Left lung (tissue), 10 donors: ENCODE data around the gene CCDC187. TPM values are rescaled to one million over a fixed set of nuclear protein-coding genes. Genes with fewer than 3 reads are reported as not detected.

Experiments
- ATAC-seq: fragments of 200-7000 bp; cut with Tn5 transposase; one replicate; pipeline ENCODE4 v1.9.1; 2020; ENCODE audit warnings: moderate library complexity
- DNase-seq, 4 donors: peaks; one replicate each; pipeline ENCODE4 v3.0.0-alpha.2; 2013 to 2020
- H3K27ac ChIP-seq, 2 donors: fragments of 200-600 bp; sonication (generic) in 1 of 2; one replicate each; pipeline versions ENCODE4 v1.5.0 to v1.8.0; 2020 to 2021
- H3K27me3 ChIP-seq, 2 donors: fragments of 200-600 bp; sonication (generic) in 1 of 2; one replicate each; pipeline versions ENCODE4 v1.5.0 to v1.8.0; 2020 to 2021
- H3K36me3 ChIP-seq, 2 donors: fragments of 200-600 bp; sonication (generic) in 1 of 2; one replicate each; pipeline versions ENCODE4 v1.5.0 to v1.8.0; 2020 to 2021
- H3K4me1 ChIP-seq, 2 donors: fragments of 200-600 bp; one replicate each; pipeline ENCODE4 v1.8.0; 2021
- H3K4me3 ChIP-seq, 2 donors: fragments of 200-600 bp; sonication (generic) in 1 of 2; one replicate each; pipeline versions ENCODE4 v1.5.0 to v1.8.0; 2020 to 2021; ENCODE audit warnings: mild to moderate bottlenecking in 1 of 2
- H3K9me3 ChIP-seq, 2 donors: fragments of 200-600 bp; sonication (generic) in 1 of 2; one replicate each; pipeline versions ENCODE4 v1.5.0 to v1.8.0; 2020 to 2021
- intact Hi-C, 2 donors: fragments of 100-400 bp; cut with DNase I; formaldehyde crosslinking; loops; one replicate each; pipeline versions ENCODE4 v1.11.2 to v1.14.2; 2022
- polyA plus RNA-seq, 6 donors: library from polyadenylated mRNA; unstranded; fragments of 120-200 nt; gene quantifications; one replicate each; pipeline ENCODE4 v1.2.1, GENCODE V29; 2013; ENCODE audit not compliant: insufficient read length in 6 of 6
- total RNA-seq, 2 donors: library from RNA; stranded (reverse); fragmentation: NEBNext Ultra II Directional; extraction: Animal tissue kit (Norgen Biotek cat#: 25700); gene quantifications; one replicate each; pipeline ENCODE4 v1.2.1, GENCODE V29; 2021
- TF ChIP-seq, protein P1 (sequence below), 2 donors: fragments of 200-600 bp; sonication (generic) in 1 of 2; IDR thresholded peaks; one replicate each; pipeline versions ENCODE4 v1.5.0 to v1.8.0; 2021; ENCODE audit warnings: antibody characterized with exemption in 2 of 2
- donor health status: DM: no; HTN: yes; CAD: no.
- donor health status: DM: no; HTN: no; CAD: no.

The CCDC187 gene
- total and polyA plus RNA-seq, 8 donors, result 0.47 to 3.0 (median 1.9) TPM

DNA sequence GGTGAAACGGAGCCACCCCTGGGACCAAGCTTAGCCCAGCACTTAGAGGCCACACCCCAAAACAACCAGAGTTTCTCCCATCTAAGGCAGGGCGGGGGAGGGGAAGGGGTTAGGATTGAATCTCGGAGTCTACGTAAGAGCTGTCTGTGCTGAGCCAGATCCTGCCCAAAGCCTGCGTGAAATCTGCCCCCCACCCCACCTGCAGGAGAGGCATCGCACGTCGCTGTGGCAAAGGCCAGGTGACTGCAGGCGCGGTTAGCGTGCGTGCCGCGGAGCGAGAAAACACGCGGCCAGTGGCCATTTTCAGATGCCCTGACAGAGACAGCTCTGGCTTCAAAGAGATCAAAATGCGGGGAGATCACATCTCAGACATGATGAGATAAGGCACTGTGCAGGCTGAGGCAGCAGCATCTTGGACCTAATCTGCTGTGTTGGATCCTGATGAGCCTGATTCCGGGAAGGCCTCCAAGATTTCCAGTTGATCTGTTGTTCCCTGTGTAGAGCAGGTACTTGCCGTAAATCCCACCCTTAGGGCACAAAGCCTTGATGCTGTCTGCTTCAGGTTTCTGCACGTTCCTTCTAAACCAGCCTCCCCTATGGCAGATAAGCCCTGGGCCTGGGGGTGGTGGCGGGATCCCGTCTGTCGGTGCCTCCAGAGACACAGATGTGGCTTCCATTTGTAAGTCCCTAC lies 55.8 kb downstream of the CCDC187 start:
- Histone ChIP-seq H3K4me3 (no peak overlapping the region), H3K36me3 (no peaks in the 10 kb centered on the region), H3K4me1 (peaks cover 9 to 14% of the 10 kb centered on the region in 2 donors), H3K27me3 (peaks cover 0 to 10% of the 10 kb centered on the region in 2 donors), H3K9me3 (no peaks in the 10 kb centered on the region), H3K27ac (no peak overlapping the region)
- intact Hi-C loops, result no loop called here
- ATAC-seq (no peak), DNase-seq (peak in 1 of 4 donors; percentile 69)
- TF ChIP-seq, protein P1, sequence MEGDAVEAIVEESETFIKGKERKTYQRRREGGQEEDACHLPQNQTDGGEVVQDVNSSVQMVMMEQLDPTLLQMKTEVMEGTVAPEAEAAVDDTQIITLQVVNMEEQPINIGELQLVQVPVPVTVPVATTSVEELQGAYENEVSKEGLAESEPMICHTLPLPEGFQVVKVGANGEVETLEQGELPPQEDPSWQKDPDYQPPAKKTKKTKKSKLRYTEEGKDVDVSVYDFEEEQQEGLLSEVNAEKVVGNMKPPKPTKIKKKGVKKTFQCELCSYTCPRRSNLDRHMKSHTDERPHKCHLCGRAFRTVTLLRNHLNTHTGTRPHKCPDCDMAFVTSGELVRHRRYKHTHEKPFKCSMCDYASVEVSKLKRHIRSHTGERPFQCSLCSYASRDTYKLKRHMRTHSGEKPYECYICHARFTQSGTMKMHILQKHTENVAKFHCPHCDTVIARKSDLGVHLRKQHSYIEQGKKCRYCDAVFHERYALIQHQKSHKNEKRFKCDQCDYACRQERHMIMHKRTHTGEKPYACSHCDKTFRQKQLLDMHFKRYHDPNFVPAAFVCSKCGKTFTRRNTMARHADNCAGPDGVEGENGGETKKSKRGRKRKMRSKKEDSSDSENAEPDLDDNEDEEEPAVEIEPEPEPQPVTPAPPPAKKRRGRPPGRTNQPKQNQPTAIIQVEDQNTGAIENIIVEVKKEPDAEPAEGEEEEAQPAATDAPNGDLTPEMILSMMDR (IDR thresholded peaks at IDR 0.05), result no peak

DNA sequence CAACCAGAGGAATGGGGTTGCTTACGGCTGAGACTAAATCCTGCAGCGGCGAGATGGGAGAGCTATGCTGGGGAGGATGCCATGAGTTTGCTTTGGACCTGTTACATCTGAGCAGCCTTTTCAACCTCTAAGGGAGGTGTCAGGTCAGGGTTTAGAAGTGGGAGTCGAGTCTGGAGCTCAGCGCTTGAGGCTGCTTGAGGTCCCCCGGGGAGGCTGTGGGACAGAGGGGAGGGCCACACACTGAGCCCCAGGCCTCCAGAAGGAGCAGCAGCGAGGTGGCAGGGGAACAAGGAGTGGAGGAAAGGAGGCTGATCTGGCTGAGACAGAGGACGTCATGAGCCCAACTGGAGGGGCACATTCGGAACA lies 56.4 kb downstream of the CCDC187 start:
- Histone ChIP-seq H3K4me3 (no peak overlapping the region), H3K9me3 (no peaks in the 10 kb centered on the region), H3K36me3 (no peaks in the 10 kb centered on the region), H3K4me1 (peaks cover 9 to 14% of the 10 kb centered on the region in 2 donors), H3K27me3 (peaks cover 0 to 4% of the 10 kb centered on the region in 2 donors), H3K27ac (no peak overlapping the region)
- TF ChIP-seq, protein P1 (IDR thresholded peaks at IDR 0.05), result no peak
- ATAC-seq (no peak), DNase-seq (peak in 1 of 4 donors; percentile 24)
- intact Hi-C loops, result no loop called here

GRCh38 chr9:136246849-136247550 lies 56.9 kb downstream of the CCDC187 start:
- intact Hi-C loops, result no loop called here
- peak in 1 of 4 donors; percentile 71 for DNase-seq
- H3K4me3 ChIP-seq, result no peak overlapping the region
- no peaks in the 10 kb centered on the region for H3K9me3 ChIP-seq
- H3K4me1 ChIP-seq, result peaks cover 9 to 14% of the 10 kb centered on the region in 2 donors
- H3K27me3 ChIP-seq, result no peaks in the 10 kb centered on the region
- H3K27ac ChIP-seq, result no peak overlapping the region
- no peak for ATAC-seq
- TF ChIP-seq, protein P1 (IDR thresholded peaks at IDR 0.05), result no peak
- H3K36me3 ChIP-seq, result no peaks in the 10 kb centered on the region

GRCh38 chr9:136245219-136246150 lies 58.4 kb downstream of the CCDC187 start, which contains the start of gene QSOX2:
Gene QSOX2, minus strand, starts transcription at chr9:136245812. Its CDS starts 9 bp downstream, at chr9:136245803.
- intact Hi-C loops, result no loop called here
- peak; percentile 71 to 93 (median 86) for DNase-seq

More at GRCh38 chr9:136245219-136246150, 58.4 kb downstream of the CCDC187 start, which contains the start of gene QSOX2:
- no peaks in the 10 kb centered on the region for H3K36me3 ChIP-seq
- H3K27ac ChIP-seq, result no peak within 1 kb of the TSS
- TF ChIP-seq, protein P1 (IDR thresholded peaks at IDR 0.05), result no peak
- H3K27me3 ChIP-seq, result no peaks in the 10 kb centered on the region
- peak within 1 kb of the TSS; percentile 76 to 79 for H3K4me3 ChIP-seq
- peaks cover 9 to 14% of the 10 kb centered on the region in 2 donors for H3K4me1 ChIP-seq
- peak; percentile 92 for ATAC-seq
- no peaks in the 10 kb centered on the region for H3K9me3 ChIP-seq
